GM19025 (cell line): ENCODE results near the gene PLA2G4A.
"Not testable (repeated sequence)": the region's sequence is repeated elsewhere in the genome, so short reads cannot be mapped to it uniquely, and the experiment has no call there.

Experiments
- ATAC-seq: cut with Tn5 transposase; IDR thresholded peaks from one replicate; pipeline ENCODE4 v1.9.1; 2021; ENCODE audit warnings: mild to moderate bottlenecking, low read depth, moderate library complexity; ENCODE audit not compliant: unreplicated experiment

PLA2G4A gene

DNA sequence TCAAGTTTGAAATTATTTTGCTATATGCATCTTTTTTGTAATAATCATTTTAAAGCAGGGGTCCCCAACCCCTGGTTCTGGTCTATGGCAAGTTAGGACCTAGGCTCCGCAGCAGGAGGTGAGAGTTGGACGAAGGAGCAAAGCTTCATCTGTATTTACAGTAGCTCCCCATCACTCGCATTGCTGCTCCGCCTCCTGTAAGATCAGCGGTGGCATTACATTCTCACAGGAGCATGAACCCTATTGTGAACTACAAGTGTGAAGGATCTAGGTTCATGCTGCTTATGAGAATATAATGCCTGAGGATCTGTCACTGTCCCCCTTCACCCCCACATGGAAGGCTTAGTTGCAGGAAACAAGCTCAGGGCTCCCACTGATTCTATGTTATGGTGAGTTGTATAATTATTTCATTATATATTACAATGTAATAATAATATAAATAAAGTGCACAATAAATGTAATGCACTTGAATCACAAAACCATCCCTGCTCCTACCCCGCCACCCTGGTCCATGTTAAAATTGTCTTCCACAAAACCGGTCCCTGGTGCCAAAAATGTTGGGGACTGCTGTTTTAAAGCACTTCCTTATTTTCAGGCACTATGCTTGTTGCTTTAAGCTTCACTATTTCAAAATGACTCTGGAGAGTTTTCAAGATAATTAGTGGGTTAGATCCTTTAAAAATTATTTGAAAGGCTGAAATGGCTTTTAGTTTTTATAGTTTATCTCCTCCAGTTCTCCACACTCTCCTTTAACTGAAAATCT lies 74.8 kb downstream of the PLA2G4A start:
- ATAC-seq = no peak

DNA sequence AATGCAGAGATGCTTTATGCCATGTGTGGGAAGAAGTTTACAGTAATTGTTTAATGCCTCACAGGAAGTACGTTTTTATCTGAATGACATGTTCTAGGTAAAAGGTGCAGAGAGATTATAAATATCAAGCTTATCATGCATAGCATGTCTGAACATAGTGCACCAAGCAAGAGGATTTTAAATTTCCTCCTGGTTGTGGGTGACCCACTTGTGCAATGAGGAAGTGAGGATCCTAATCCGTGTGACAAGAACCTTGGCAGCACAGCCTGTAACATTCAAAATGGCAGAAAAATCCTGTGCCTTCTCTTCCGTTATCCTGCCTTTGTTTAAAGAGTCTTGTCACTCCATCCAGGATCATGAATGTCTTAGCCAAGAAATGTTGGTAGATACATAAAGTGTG lies 75.6 kb downstream of the PLA2G4A start:
- no peak for ATAC-seq

DNA sequence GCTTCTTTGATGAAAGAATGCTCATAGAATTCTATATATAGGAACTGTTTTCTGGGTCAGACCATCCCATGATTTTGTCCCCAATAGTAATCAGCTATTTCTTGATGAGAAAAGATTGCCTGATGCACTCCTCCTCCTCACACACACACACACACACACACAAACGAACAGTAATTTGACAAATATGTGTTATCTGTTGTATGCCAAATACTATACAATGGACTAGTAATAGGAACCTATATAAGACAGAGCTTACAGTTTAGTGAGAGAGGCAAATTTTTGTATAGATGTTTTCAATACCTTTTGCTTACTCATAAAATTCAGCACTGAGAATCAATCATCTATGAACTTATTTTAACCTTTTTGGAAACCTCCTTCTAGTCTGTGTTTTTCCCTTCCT lies 76.8 kb downstream of the PLA2G4A start:
- no peak for ATAC-seq

DNA sequence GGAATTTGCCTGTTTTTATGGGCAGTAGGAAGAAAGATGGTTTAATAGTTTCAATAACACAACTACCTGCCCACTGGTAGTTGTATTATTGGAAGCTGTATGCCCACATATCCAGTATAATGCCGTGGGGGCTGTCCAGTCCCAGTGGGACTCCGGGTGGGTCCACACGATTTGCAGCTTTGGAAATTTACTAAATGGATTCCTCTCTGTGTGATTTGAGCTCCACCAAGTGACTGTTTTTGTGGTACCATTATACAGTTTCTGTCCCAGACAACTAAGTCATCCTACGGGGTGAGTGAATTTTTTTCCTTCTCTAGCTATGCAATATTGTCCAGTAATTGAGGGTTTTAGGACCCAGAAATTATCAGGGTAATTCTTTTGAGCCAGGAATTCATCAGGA lies 86.8 kb downstream of the PLA2G4A start:
- no peak for ATAC-seq

DNA sequence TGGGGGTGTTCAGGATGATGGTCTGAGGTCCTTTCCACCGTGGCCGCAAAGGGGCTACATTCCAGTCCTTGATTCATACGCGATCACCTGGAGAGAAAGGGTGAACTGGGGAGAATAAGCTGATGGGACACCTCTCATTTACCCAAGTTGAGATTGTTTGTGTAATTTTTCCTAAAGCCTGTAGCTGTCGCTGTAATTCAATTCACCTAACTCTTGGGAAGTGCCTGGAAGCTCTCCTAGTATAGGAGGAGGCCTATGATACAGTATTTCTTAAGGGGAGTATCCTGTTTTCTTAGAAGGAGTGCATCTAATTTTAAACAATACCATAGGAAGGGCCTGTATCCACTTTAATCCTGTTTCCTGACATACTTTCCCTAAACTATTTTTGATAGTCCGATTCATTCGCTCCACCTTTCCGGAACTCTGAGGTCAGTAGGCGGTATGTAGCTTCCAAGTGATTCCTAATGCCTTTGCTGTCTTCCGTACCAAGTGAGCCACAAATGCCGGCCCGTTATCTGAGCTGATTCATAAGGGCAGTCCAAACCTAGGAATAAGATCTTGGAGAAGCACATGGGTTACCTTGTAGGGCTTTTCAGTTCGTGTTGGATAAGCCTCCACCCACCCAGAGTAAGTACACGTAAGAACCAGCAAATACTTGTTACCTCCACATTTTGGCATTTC lies 88.5 kb downstream of the PLA2G4A start:
- ATAC-seq = not testable (repeated sequence)

DNA sequence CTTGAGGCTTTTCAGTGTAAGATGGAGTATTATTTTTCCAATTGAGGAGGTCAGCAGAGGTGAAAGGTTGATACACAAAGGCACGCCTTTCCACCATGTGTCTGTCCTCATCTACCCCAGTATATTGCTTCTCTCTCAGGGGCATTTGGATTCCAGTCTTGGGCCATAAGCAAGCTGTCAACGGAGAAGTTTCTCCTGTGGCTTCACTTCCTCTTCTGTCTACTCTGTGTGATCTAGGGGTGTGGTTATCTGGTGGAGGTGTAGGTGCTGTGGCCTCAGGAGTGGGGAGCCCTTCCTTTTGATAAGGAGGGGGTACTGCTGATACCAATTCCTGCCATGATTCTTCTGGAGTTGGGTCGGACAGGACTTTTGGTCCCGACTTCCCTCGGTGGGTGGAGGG lies 92.6 kb downstream of the PLA2G4A start:
- not testable (repeated sequence) for ATAC-seq

DNA sequence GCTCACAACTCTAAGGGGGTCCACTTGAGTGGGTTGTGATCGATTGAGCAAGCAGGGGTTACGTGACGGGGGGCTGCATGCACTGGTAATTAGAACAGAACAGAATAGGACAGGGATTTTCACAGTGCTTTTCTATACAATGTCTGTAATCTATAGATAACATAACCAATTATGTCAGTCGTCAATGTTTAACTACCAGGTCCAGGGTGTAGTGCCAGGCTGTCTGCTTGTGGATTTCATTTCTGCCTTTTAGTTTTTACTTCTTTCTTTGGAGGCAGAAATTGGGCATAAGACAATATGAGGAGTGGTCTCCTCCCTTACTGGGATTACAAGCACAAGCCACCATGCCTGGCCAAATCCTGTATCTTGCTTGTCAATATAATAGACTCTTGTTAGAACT lies 94.1 kb downstream of the PLA2G4A start:
- not testable (repeated sequence) for ATAC-seq

DNA sequence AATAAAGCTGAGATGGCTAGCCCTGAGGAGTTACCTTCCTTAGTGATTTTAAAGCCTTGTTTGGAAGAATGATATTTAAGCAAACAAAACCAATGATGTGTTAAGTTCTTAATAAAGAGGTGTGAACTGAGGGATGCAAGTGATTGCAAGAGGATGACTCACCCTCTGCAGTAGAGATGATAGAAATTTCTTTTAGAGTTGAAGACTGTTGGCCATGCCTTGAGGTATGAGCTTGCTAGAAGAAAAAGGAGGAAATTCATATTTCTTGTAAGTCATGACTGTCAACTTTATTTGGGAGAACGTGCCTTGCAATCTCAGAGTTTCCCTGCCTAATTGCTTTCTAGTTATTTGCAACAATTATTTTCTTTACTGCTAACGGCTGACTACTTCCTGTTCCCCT lies 94.7 kb downstream of the PLA2G4A start:
- ATAC-seq = no peak

DNA sequence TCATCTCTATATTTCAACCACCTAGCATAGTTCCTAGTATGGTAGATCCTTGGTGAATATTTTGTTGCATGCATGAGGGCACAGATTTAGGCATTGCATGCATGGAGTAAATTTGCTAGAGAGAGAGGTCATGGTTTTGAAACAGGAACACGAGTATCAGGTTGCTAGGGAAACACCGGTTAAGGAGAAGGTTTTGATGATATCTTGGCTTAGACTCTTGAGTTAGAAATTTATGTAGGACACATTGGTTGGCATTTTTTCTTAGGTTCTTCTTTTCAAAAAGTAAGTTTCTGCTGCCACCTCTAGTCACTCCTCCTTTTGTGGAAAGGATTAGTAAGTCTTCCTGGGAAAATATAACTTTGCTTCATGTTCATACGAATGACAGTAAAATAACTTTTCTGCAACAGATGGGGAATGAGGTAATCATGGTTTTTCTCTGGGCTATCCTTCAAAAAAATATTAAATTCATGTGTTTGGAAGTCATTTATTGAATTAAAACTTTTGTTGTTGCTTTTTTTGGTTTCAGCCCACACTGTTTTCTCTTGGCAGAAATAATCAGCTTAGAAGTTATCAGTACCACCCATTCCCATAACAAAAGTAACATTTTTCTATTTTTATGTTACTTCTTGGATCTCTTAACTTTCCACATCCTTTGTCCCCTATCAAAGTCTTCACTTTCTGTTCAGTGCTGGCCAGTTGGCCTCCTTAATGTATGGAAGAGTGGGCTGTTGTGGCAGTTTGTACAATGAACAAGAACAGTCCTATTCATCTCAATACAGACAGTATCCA lies 97.3 kb downstream of the PLA2G4A start:
- no peak for ATAC-seq

DNA sequence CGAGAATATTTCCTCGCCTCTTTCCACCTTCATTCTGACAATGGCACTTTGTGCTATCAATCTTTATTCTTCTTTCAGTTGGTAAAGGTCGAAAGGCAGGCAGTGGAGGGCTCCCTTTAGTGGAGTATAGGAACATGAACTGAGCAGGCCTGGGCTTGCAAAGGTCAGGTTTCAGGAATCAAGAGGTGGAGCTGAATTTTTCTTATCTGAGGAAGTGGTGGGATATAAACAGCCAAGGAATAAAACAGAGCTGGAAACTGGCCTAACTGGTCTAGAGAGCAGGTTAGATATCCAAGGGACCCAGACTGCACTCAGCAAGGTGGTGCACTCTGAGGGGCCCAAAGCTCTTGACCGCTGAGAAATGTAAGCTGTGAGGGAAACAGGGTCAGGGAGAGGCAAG lies 99.1 kb downstream of the PLA2G4A start:
- no peak for ATAC-seq

DNA sequence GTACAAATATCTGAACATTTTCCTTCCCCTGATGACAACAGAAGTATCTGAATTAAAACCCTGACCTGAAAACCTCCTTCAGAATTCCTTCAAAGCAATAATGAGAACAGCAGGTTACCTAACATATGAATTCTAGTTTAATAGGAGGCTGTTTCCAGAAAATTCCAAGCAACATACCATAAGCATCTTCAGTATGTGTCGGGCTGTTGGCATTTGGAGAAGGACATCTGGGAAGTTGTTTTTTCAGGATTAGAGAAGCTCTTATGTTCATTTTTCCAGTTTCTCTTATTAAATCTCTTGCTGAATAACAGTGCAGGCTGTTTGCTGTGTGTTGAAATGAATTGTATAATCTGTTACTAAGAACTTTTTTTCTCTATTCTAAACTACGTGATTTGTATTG lies 101.5 kb downstream of the PLA2G4A start:
- no peak for ATAC-seq

DNA sequence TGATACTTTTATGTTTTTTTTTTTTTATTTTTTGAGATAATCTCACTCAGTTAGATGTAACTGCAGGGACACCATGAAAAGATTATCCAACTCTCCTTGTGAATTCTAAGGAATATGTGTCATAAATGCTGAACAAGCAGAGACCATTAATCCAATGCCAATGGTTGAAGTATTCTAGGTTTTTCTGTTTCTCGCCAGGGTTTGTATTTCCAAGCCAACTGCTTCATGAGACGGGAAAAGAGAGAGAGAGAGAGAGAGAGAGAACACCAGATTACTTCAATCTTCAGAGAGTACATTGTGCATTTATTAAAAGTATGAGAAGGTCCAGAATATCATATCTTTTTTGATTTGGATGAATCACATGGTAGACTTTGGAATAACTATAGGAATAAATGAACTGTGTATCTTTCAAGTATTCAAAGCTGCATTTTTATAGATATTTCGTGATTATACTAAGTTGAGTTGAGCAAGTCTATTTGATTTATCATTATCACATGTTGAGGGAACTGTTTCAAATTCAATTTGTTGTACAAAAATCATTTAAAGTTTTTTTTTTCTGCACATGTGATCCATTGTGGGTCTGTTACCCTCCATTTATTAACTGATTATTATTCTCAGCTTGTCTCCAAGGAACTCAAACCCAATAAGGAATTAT lies 108.4 kb downstream of the PLA2G4A start:
- no peak for ATAC-seq

DNA sequence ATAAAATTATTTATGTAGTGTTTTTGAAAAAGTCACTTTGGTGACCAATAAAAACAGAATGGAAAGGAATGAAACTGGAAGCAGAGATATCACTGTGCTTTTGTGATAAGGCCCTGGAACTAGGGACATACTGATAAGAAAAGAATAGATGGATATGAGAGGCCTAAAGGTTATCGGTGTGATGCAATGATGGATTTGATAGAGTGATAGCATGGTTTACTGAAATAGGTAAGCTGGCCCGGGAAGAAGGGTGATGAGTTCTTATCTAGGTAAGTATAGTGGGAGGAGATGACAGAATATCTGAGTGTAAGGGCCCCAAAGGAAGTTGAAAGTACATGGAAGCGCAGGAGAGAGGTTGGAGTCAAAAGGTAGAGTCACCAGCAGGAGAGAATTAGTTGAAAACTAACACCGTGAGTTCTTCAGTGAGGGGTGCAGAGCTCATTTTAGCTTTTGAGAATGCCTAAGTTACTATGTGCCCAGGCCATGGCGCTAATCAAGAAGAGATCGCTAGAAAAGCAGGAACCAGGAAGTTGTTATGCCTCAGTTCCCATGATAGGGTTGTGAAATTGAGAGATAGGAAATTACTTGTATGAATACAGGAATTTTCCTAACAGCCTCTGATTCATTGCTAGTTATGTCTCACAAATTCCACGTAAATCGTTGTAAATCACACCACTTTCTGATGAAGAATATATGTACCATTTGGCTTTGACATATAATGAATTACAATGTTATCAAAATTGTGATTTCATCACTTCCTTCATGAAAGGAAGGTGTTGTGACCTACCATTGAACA lies 115.3 kb downstream of the PLA2G4A start:
- ATAC-seq = no peak

DNA sequence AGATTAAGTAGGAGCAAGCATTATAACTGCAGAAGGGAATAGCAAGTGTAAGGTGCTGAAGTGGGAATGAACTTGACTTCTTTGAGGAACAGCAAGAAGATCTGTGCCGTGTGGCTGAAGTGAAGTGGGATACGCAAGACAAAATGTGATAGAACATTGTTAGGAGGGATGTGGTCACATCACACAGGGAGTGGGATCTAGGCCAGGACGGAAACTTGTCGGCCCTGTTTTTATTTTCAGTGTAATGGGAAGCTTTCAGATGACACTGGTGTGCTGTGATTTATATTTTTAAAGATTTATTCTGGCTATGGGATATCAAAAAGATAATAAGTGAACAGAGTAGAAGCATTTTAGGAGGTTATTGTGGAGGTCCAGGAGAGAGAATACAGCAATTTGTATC lies 116.4 kb downstream of the PLA2G4A start:
- ATAC-seq = no peak

DNA sequence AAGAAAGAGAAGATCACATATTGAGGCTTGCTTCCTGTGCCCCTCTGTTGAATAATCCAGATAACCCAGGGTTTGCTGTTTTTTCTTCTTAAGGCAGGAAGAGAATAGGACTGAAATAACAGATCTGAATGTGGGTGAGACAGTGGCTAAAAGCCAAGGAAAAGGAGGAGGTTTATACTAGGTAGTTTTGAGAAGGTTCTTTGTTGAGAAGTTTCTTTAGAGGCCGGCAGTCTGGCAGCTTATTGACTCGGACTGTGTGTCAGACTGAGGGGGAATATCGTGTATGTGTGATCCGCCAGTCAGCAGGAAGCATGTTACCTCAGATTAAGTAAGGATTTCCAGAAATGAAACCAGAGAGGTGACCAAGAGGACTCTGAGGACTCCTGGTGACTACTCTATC lies 119.8 kb downstream of the PLA2G4A start:
- no peak for ATAC-seq

DNA sequence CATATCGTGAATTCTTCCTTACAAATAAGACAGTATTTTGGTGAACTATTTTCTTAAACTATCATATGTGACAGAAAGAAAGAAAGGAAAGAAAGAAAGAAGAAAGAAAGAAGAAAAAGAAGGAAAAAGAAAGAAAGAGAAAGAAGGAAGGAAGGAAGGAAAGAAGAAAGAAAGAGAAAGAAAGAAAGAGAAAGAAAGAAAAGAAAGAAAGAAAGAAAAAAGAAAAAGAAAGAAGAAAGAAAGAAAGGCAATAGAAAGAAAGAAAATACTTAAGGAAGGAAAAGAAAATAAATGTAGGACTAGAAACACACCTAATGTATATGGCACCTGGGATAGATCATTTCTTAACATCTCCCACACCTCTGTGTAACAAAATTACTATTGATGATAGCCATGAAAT lies 120.4 kb downstream of the PLA2G4A start:
- ATAC-seq = no peak

DNA sequence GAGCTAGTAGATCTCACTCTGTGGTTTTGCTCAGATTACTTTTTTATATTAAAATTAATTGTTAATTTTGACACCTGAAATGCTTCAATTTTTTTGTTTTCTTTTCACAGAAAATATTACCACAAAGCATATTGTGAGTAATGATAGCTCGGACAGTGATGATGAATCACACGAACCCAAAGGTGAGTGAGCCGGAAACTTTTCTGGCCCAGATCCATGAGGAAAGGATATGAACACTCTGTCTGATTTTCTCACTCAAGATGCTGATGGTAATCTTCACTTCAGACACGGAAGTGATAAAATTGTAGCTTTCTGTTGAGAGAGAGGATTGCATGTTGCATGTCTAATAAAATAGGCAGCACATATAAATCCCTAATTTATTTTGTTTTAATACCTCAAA lies 121.8 kb downstream of the PLA2G4A start:
- ATAC-seq = no peak

DNA sequence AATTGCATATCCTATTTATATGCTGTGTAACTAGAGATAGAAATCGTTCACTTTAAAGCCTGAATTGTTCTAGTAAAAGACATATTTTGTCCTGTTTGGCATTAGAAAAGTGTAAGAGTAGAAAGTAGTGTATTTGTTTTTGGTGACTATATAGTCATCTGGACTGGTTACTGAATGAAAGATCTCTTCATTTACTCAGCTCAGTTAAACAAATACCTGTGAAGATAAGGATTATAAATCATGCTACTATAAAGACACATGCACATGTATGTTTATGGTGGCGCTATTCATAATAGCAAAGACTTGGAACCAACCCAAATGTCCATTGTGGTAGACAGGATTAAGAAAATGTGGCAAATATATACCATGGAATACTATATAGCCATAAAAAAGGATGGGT lies 125.1 kb downstream of the PLA2G4A start:
- no peak for ATAC-seq

DNA sequence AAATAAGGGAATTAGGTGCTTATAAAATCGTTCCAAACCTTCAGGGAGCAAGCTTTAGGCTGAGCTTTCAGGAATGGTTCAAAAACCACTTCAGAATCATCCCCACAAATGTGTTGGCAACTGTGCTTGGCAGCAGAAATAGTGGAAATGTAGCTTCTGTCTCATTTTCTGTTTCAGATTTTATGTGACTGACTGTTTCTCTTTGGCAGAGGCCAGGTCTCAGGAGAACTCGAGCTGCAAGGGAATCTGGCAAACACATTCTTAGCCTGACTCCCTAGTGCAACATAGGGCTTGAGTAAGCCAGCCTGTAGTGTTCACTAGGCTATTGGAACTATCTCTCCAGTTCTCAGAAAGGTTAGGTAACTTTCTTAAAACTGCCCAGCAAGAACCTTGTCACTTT lies 128.6 kb downstream of the PLA2G4A start:
- no peak for ATAC-seq

DNA sequence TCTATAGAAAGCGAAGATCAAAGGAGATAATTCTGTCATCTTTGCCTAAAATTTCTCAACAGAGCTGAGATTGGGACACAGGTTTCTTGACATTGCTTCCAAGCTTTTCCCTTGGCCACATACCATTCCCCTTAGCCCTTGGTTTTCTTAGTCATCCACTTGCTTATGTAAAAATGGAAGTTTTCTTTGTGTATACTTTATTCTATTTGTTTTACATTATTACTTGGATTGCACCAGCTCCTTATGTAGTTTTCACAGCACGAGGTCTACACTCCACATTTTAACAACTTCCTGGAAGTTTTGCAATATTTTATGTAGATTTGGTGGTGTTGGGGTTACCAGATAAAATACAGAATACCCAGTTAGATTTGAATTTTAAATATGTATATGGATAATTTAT lies 129.8 kb downstream of the PLA2G4A start:
- no peak for ATAC-seq
